ENCODE data around the gene NETO2.
"Not testable (repeated sequence)": the region's sequence is repeated elsewhere in the genome, so short reads cannot be mapped to it uniquely, and the experiment has no call there.

The NETO2 gene

DNA sequence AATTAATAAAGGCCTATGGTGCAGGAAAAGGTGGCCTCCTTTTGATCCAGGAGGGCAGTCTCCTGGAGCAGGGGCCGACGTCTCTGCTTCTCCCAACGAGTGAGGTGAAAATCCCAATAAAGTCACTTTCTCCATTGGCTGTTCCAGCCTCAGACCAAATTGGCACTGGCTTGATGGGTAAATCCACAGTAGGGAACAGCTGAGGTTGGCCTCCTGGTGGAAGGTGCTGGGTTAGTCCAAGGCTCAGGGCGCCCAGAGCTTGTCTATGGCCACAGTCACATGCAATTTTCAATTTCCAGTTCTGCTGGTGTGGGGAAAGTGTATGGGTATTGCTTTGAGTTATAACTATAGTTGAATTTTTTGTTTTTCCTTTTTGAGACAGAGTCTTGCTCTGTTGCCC is 79.0 kb downstream of the NETO2 start:
- DNase-seq (ENCODE audit: low read depth), result no peak

DNA sequence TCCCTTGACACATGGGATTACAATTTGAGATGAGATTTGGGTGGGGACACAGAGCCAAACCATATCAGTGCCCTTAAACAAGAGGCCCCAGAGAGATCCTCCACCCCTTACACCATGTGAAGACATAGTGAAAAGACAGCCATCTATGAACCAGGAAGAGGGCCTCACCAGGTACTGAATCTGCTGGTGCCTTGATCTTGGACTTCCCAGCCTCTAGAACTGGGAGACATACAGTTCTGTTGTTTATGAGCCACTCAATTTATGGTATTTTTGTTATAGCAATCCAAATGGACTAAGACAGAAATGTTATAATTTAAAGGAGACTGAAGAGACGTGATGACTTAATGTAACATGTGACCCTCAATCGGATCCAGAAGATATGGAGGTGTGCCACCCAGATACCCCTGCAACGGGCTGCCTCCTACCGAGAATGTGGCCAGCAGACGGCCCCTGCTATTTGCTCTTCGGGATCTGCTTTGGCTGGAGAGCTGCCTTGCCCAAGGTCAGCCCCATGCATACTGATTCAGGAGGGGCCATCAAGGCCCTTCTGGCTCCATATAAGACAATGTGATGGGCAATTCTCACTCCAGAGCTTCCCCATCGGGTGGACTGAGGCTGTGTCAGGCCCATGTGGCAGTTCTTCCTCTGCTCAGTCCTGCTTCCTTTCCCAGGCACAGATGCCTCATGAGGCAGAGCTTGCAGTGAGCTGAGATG is 80.6 kb downstream of the NETO2 start:
- DNase-seq (ENCODE audit: low read depth), result no peak

DNA sequence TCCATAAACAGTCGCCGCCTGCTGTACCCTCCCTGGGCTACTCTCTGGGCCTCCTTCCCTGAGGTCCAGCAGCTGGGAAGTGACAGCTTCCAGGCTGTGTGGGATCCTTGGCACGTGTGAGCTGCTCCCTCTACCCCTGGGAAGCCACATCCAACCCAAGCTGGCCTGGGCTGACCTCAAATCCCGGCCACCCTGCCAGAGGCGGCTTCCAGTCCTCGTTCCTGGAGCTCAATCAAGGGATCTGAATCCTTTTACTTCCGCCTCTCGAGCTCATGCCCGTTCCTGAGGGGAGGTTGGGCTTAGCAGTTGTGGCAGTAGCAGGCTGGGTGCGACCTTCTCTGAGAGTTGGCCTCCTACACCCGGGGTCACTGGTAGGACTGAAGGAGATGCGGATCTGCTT is 82.5 kb downstream of the NETO2 start:
- no peak for DNase-seq (ENCODE audit: low read depth)

DNA sequence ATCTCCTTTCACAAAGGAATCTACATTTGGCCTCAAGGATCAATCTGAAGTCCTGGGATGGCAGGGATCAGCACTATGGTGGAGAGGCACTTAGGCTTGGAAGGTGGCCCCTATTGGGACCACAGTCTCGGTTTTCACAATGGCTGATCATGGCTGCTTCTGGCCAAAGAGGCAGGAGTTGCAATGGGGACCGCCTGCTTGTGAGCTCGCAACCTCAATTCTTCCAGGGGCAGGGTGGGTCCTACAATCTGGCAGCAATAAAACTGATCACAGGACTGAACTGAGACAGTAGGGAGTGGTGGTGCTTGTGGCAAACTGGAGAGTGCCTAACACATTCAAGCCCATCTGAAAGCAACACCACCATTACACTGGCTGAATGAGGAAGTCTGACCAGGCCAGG is 83.1 kb downstream of the NETO2 start:
- DNase-seq (ENCODE audit: low read depth), result no peak

DNA sequence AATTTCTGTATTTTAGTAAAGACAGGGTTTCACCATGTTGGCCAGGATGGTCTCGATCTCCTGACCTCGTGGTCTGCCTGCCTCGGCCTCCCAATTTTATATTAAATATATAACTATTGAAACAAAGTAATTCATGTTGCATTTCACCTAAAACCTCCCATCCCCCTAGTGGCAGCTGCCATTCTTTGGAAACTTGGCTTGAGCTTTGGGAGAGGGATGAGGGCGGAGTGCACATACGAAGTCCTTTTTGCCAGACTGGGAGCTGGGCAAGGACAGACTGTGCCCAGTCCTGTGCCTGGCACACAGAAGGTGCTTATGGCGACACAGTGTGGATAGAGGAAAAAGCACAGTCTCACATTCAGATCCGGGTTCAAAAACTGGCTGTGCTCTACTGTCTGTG is 83.8 kb downstream of the NETO2 start:
- DNase-seq (ENCODE audit: low read depth), result no peak

DNA sequence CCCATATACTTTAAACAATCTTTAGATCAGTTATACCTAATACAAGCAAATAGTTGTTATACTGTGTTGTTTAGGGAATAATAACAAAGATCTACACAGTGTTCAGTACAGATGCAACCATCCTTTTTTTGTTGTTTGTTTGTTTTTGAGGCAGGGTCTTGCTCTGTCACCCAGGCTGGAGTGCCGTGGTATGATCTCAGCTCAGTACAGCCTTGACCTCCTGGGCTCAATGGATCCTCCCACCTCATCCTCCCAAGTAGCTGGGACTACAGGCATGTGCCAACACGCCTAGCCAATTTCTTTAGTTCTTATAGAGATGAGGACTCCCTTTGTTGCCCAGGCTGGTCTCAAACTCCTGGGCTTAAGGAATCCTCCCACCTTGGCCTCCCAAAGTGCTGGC is 84.6 kb downstream of the NETO2 start:
- not testable (repeated sequence) for DNase-seq (ENCODE audit: low read depth)

DNA sequence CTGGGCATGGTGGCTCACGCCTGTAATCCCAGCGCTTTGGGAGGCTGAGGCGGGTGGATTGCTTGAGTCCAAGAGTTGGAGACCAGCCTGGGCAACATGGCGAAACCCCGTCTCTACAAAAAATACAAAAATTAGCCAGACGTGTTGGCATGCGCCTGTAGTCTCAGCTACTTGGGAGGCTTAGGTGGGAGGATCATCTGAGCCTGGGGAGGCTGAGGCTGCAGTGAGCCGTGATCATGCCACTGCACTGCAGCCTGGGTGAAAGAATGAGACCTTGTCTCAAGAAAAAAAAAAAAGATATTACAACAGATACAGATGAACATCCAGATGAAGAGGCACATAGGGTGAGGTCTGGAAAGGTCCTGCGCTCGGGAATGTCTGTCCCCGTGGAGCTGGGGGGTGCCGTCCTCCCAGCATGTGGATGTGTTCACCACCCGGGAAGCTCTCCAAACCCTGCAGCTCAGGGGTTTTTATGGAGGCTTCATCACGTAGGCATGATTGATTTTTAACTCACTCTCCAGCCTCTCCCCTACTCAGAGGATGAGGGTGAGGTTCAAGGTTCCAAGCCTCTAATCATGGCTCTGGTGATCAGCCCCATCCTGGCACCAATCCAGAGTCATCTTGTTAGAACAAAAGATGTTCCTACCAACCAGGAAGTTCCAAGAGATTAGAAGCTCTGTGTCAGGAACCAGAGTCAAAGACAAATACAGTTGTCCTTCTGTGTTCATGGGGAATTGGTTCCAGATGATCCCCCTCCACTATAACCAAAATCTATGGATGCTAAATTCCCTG is 85.3 kb downstream of the NETO2 start:
- DNase-seq (ENCODE audit: low read depth), result no peak

DNA sequence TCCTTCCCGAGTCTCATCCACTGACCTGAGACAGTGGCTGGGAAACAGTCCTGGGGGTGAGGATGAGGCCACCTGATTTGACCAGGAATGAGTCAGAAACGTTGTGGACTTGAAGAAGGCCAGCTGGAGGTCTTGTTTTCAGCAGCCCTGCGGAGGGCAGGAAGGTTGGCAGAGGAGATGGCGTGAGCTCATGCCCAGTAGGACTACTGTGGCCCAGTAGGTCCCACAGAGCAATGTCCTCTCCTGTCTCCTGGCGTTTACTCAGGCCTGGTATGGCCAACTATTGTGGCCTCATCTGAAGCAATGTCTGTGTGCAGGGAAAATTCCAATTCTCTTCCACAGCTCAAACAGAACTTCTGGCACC is 86.1 kb downstream of the NETO2 start:
- DNase-seq (ENCODE audit: low read depth), result no peak

DNA sequence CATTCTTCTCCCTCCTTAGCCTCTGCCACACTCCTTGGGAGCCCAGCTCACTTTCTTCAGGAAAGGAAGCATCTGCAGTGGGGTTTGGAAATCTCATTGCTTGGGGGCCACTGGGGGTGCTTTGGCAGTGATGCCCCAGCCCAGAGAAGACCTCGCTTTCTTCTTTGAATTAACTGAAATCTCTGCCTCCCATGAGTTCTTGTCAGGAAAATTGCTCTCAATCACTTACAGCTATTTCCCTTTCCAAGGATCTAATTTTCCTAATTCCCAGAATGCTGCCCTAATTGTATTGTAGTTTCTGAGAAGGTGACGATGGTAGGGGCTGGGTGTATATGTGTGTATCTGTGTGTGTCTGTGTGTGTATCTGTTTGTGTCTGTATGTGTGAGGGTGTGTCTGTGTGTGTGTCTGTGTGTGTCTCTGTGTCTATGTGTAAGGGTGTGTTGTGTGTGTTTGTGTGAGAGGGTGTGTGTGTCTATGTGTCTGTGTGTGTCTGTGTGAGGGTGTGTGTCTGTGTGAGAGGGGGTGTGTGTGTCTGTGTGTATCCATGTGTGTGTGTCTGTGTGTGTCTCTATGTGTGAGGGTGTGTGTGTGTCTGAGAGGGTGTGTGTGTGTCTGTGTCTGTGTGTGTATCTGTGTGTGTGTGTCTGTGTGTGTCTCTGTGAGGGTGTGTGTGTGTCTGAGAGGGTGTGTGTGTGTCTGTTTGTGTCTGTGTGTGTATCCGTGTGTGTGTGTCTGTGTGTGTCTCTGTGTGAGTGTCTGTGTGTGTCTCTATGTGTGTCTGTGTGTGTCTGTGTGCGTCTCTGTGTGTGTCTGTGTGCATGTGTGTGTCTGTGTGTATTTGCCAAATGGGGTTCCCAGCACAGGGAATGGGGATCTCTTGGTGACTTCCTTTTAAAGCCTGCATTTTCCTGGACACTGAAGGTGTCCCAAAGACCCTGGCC is 86.8 kb downstream of the NETO2 start:
- no peak for DNase-seq (ENCODE audit: low read depth)

DNA sequence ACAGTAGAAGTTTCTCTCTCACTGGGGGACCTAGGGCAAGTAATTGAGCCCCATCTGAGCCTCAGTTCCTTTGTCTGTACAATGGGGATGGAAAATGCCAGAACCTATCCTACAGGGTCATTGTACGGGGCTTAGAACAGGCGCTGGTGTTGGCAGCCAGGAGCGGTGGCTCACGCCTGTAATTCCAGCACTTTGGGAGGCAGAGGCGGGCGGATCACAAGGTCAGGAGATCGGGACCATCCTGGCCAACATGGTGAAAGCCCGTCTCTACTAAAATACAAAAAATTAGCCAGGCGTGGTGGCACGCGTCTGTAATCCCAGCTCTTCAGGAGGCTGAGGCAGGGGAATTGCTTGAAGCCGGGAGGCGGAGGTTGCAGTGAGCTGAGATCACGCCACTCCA is 87.7 kb downstream of the NETO2 start:
- not testable (repeated sequence) for DNase-seq (ENCODE audit: low read depth)

DNA sequence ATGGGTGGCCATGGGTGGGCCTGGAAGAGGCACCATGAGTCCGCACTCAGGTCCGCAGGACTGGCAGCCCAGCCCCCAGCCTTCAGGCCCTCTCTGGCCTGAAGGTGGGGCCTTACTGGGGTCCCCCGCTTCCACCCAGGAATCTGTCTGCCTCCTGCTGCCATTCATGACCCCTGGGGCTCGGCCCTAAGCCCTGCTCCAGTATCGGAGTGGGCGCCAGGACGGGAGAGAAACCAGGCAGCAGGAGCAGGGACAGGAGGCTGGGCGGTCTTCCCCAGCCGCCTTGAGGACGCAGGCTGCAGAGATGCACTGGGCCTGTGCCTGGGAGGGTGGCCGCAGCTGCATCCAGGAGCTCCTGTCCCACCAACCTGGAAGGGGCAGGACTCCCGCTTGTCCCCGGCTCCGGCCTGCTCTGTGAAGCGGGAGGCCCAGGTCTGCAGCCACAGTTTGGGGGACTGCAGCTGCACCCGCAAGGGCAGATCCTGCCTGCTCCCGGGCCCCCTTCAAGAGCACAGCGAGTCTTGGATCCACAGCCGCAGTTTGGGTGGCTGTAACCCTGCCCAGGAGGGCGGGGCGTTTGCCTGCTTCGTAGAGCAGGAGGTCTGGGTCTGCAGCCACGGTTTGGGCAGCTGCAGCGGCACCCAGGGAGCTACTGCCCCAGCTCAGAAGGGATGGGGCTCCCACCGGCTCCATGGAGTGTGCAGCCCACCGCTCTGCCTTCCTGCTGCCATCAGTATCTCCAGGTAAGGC is 88.4 kb downstream of the NETO2 start:
- DNase-seq (ENCODE audit: low read depth), result no peak

DNA sequence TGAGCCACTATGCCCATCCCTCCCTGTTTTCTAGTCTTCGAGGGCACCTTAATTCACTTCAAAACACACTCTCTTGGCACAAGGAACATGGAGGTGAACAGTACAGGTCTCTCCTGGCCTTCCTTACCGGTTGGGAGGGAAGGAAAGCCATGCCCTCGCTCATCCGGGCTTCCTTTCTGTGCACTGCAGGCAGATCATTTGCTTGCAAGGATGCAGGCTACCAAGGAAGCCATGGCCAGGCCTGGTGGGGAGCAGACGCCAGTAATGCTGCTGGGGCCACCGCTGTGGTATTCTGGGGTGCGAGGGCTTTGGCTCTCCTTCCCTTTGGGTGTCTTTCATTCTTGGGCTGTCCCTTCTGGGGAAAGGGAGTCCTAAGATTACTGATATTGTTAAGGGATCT is 89.4 kb downstream of the NETO2 start:
- DNase-seq (ENCODE audit: low read depth), result no peak

DNA sequence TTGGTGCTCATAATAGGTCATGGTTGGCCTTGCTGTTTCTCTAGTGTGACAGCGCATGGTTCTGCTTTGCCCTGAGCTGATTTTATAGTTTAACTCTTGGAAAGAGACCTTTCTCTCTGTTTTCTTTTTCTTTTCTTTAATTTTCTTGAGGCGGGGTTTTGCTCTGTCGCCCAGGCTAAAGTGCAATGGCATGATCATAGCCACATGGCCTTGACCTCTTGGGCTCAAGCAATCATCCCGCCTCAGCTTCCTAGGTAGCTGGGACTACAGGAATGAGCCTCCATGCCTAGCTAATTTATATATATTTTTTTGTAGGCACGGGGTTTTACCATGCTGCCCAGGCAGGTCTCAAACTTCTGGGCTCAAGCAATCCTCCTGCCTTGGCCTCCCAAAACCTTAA is 89.8 kb downstream of the NETO2 start:
- DNase-seq (ENCODE audit: low read depth), result no peak

DNA sequence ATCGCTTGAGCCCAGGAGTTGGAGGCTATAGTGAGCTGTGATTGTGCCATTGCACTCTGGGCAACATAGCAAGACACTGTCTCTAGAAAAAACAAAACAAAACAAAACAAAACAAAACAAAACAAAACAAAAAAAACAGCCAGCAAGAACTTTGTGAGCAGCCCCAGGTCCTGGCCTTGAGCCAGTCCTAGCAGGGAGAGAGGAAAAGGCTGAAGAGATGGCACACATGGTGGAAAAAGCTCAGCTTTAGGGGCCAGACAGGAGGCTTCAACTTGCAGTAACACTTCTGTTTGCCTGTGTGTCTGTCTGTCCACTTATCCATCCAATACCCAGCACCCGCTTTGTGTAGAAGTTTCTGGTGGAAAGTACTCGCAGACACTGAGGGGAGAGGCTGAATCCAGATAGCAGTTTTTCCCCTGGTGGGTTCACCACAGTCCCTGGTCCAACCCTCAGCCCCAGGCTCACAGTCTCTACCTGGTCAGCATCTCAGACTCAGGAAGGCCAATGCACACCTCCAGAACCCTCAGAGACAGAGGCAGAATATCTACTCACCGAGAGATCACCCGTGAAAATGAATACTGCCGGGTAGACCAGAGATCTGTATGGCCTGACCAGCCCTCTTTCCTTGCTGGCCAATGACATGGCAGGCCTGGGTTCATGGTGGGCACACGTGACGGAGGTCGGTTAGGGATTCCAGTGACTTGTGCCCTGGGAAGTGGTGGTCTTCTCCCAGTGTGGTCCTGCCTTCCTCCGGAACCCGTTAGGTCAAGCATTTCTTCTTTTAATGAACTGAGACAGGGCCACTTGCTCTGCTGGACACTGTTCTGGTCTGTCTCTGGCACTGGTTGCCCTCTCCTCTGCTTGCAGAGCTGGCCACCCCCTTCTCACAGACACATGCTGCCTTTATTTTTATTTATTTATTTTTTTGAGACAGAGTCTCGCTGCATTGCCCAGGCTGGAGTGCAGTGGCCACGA is 90.8 kb downstream of the NETO2 start:
- no peak for DNase-seq (ENCODE audit: low read depth)

DNA sequence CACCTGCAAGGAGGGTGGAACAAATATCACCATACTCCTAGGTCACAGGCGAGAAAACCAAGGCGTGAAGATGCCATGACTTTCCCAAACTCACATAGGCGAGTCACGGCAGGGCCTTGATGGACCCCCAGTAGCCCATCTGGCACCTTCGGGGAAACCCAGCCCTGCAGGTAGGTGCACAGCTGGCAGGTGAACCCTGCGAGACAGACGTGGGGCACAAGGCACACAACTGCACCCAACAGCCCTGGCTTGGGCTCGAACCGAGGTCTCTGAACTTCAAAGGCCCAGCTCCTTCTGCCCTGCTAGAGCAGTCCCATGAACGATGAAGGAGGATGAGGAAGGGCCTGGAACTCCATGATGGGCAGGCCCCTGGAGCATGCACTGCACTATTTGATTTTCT is 92.7 kb downstream of the NETO2 start:
- DNase-seq (ENCODE audit: low read depth), result no peak

DNA sequence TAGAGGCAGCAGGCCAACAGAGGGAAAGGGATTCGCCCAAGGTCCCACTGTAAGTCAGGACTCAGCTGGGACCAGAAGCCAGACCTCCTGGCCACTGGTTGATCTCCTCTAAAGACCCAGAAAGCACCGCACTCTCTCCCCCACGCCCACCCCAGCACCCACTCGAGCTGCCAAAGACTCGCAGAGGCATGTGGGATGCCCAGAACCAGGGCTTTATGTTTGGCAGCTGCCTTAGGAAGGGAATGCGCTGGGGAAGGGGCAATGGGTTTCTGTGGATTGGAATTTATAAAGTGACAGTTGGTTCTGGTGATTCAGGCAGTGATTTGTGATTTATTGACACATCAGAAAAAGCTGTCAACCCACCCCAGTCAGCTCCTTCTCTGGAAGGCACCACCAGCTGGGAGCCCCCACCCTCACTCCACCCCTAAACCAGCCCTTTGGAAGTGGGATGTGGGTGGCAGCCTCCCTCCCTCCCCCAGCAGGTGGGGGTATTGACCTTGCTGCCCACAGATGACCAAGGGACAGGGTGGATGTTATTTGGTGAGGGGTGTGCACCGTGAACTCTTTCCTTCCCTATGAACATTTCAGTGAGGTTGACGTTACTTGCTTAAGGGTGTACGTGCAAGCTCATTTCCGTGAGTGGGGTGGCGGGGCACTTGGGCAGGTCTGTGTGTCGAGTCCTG is 93.7 kb downstream of the NETO2 start:
- no peak for DNase-seq (ENCODE audit: low read depth)

DNA sequence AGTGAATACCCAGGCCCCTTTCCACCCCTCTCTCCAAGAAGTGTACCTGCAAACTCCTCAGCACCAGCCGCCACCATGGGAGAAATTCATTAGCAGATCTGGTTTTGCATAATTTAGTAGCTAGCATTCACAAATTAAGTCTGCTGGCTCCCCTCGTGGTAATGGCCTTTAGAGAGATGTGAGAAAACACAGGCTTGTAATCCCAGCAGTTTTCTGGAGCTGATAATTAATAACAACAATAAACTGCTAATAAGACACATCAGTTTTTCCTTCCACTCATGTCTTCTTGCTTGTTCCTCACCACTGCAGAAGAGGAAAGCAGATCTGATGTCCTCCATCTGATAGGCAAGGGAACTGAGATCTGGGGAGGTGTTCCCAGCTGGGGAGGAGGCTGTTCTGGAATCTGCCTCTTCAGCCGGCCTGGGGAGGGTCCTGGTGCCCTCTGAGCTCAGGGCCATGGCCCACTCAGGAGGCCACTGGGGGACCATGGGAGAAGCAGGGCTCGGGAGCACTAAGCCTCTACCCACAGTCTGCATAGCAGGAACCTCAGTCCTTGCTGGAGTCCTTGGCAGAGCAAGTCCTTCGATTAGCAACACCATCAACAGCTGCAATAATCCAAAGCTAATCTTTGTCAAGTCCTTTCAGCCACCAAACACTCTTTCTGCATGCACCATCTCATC is 96.1 kb downstream of the NETO2 start:
- DNase-seq (ENCODE audit: low read depth), result no peak

DNA sequence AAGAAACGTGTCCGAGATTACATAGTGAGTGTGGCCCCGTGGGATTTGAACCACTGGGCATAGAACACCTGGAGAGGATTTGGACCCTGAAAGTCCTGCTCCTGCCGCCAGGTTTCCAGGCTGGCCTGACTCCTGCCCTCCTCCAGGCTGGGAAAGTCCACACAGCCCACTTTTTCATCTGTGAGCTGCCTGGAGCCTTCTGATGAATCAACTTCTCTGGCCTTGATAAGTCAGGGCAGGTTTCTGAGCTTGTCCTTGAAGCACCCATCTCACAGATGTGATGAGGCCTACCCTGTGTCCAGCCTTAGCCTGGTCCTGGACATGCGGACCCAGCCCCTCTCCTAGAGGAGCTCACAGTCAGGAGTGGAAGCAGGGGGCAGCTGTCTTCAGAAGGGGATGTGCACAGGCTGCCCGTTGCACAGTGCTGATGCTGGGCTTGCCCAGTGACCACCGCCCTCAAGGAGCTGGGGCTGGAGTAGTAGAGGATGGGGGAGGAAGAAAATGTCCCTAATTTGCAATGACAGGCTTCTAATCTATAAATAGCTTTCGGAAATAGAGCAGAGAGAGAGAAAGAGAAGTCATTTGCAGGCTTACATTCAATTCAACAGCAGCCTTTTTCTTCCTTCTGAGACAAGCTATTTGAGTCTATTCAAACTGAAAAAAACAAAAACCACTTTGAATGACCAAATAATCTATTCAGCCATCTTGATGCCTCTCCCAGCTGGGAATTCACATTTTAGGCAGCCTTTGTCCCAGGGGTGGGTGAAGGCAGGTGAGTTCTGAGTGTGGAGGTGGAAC is 96.8 kb downstream of the NETO2 start:
- DNase-seq (ENCODE audit: low read depth), result no peak

DNA sequence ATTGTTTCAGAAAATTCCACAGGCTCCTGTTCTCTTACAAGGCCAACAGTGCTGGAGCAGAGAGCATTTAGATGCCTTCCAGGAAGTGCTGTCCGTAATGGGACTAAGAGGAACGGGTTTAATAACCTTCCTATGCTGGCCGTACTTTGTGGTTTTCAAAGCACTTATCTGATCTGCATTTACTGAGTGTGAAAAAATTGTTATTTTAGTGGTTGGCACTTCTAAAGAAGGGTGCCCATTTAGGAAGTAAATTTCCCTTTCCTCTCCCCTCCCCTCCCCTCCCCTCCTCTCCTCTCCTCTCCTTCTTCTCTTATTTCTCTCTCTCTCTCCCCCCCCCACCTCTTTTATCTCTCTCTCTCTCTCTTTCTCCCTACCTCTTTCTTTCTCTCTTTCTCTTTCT is 98.3 kb downstream of the NETO2 start:
- no peak for DNase-seq (ENCODE audit: low read depth)
